Measurements from ENCODE around the gene RAPGEF1.

Gene RAPGEF1

DNA sequence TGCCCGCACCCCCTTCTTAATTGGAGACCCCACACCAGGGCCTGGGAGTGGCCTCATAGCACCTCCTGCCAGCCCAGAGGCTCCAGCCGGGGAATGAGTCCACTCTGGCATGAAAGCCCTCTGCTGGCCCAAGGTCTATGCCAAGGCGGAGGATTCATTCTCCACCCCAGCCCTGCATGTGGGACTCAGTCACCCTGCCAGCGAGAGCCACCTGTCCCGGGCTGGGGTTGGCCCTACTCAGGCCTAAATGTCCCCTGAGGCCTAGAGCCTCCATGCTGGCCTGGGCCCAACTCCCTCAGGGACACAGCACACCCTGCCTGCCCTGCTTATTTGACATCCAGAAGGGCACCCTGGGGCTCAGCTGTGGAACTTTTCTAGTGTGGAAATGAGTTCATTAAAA is 1.0 kb upstream of the RAPGEF1 start:
- Histone ChIP-seq H2BK5ac (ENCODE audit: low read length) (no peak overlapping the region), H3K56ac (ENCODE audit: low read length) (no peak overlapping the region), H4K5ac (ENCODE audit: low read length) (no peak overlapping the region), H3K9ac (ENCODE audit: low read length) (no peak overlapping the region), H3K27ac (ENCODE audit: low read depth, low read length) (no peak overlapping the region), H4K8ac (ENCODE audit: low read depth, low read length) (no peak overlapping the region), H3K4me2 (ENCODE audit: low read length) (no peak overlapping the region), H3K79me1 (ENCODE audit: low read length) (peaks cover 6% of the 10 kb centered on the region), H3K79me2 (ENCODE audit: control insufficient read depth, insufficient read depth, low read length) (peaks cover 26% of the 10 kb centered on the region), H3K18ac (ENCODE audit: low read length) (no peak overlapping the region), H3K23ac (ENCODE audit: low read length) (no peak overlapping the region), H3K27me3 (ENCODE audit: insufficient read depth, low read length, poor library complexity) (no peaks in the 10 kb centered on the region), H3K36me3 (ENCODE audit: control insufficient read depth, insufficient read depth, low read length) (no peaks in the 10 kb centered on the region), H3K4me1 (ENCODE audit: control insufficient read depth, low read depth, low read length) (peaks cover 2% of the 10 kb centered on the region), H2BK15ac (replicated peaks; ENCODE audit: low read depth) (no peak overlapping the region), H3K4me3 (ENCODE audit: low read length) (no peak overlapping the region), H2AK5ac (ENCODE audit: low read length) (no peak overlapping the region), H2BK120ac (ENCODE audit: low read depth, low read length) (no peak overlapping the region), H3K4ac (ENCODE audit: low read depth, low read length) (no peak overlapping the region)
- no peak for DNase-seq
- no CpG with 5 or more reads among the region's 5 CpGs for WGBS (ENCODE audit: extremely low coverage, insufficient coverage, low lambda C conversion rate)

GRCh38 chr9:131739133-131739958 is 530 bp downstream of the RAPGEF1 start:
- Histone ChIP-seq H3K79me2 (ENCODE audit: control insufficient read depth, insufficient read depth, low read length) (peaks cover 41% of the 10 kb centered on the region), H3K18ac (ENCODE audit: low read length) (peak overlapping the region; percentile 95), H3K27me3 (ENCODE audit: insufficient read depth, low read length, poor library complexity) (no peaks in the 10 kb centered on the region)

GRCh38 chr9:131738293-131739132 is 1.4 kb downstream of the RAPGEF1 start:
- Histone ChIP-seq H3K27me3 (ENCODE audit: insufficient read depth, low read length, poor library complexity) (no peaks in the 10 kb centered on the region), H3K4me2 (ENCODE audit: low read length) (peak overlapping the region; percentile 96), H3K56ac (ENCODE audit: low read length) (peak overlapping the region; percentile 89), H2BK5ac (ENCODE audit: low read length) (no peak overlapping the region), H3K79me1 (ENCODE audit: low read length) (peaks cover 12% of the 10 kb centered on the region), H3K36me3 (ENCODE audit: control insufficient read depth, insufficient read depth, low read length) (no peaks in the 10 kb centered on the region), H3K79me2 (ENCODE audit: control insufficient read depth, insufficient read depth, low read length) (peaks cover 47% of the 10 kb centered on the region), H3K9ac (ENCODE audit: low read length) (peak overlapping the region; percentile 86), H4K5ac (ENCODE audit: low read length) (no peak overlapping the region), H3K23ac (ENCODE audit: low read length) (no peak overlapping the region), H3K4me3 (ENCODE audit: low read length) (peak overlapping the region; percentile 80), H3K4me1 (ENCODE audit: control insufficient read depth, low read depth, low read length) (peaks cover 5% of the 10 kb centered on the region), H4K8ac (ENCODE audit: low read depth, low read length) (no peak overlapping the region), H2BK120ac (ENCODE audit: low read depth, low read length) (no peak overlapping the region), H2AK5ac (ENCODE audit: low read length) (no peak overlapping the region), H3K18ac (ENCODE audit: low read length) (peak overlapping the region; percentile 95), H3K27ac (ENCODE audit: low read depth, low read length) (no peak overlapping the region), H3K4ac (ENCODE audit: low read depth, low read length) (no peak overlapping the region), H2BK15ac (replicated peaks; ENCODE audit: low read depth) (no peak overlapping the region)
- DNase-seq = peak; percentile 79
- WGBS (ENCODE audit: extremely low coverage, insufficient coverage, low lambda C conversion rate) = no CpG with 5 or more reads among the region's 13 CpGs

More at GRCh38 chr9:131739133-131739958, 530 bp downstream of the RAPGEF1 start:
- H3K9ac ChIP-seq (ENCODE audit: low read length) = peak overlapping the region; percentile 86
- no peak overlapping the region for H2BK5ac ChIP-seq (ENCODE audit: low read length)
- H3K4ac ChIP-seq (ENCODE audit: low read depth, low read length) = peak overlapping the region; percentile 97
- peak overlapping the region; percentile 80 for H3K4me3 ChIP-seq (ENCODE audit: low read length)
- H2BK120ac ChIP-seq (ENCODE audit: low read depth, low read length) = peak overlapping the region; percentile 31
- no peak overlapping the region for H4K5ac ChIP-seq (ENCODE audit: low read length)
- no peak overlapping the region for H2BK15ac ChIP-seq (replicated peaks; ENCODE audit: low read depth)
- no peak overlapping the region for H2AK5ac ChIP-seq (ENCODE audit: low read length)
- H3K23ac ChIP-seq (ENCODE audit: low read length) = peak overlapping the region; percentile 80
- no peaks in the 10 kb centered on the region for H3K36me3 ChIP-seq (ENCODE audit: control insufficient read depth, insufficient read depth, low read length)
- no CpG with 5 or more reads among the region's 96 CpGs for WGBS (ENCODE audit: extremely low coverage, insufficient coverage, low lambda C conversion rate)
- H3K4me2 ChIP-seq (ENCODE audit: low read length) = peak overlapping the region; percentile 96
- H3K79me1 ChIP-seq (ENCODE audit: low read length) = peaks cover 9% of the 10 kb centered on the region
- peaks cover 2% of the 10 kb centered on the region for H3K4me1 ChIP-seq (ENCODE audit: control insufficient read depth, low read depth, low read length)
- H3K27ac ChIP-seq (ENCODE audit: low read depth, low read length) = peak overlapping the region; percentile 58
- H4K8ac ChIP-seq (ENCODE audit: low read depth, low read length) = peak overlapping the region; percentile 66
- peak overlapping the region; percentile 89 for H3K56ac ChIP-seq (ENCODE audit: low read length)
- peak; percentile 51 for DNase-seq

DNA sequence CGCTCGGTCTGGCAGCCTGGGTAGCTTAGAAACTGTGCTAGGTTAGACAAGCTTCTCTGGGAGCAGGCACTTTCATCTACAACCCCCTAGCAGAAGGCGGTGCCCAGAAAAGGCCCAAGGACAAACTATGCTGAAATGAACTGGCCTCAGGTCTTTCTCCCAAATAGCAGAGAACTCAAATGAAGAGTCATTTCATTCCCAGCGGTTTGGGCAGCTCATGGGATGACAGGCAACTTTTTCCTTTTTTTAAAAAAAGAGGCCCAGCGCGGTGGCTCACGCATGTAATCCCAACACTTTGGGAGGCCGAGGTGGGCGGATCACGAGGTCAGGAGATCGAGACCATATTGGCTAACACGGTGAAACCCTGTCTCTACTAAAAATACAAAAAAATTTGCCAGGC is 2.5 kb downstream of the RAPGEF1 start:
- H4K5ac ChIP-seq (ENCODE audit: low read length) = no peak overlapping the region
- no peak overlapping the region for H3K4me3 ChIP-seq (ENCODE audit: low read length)
- no peak overlapping the region for H3K4me2 ChIP-seq (ENCODE audit: low read length)
- DNase-seq = no peak
- H2AK5ac ChIP-seq (ENCODE audit: low read length) = no peak overlapping the region
- no peak overlapping the region for H2BK120ac ChIP-seq (ENCODE audit: low read depth, low read length)
- no peak overlapping the region for H3K4ac ChIP-seq (ENCODE audit: low read depth, low read length)
- no peak overlapping the region for H3K56ac ChIP-seq (ENCODE audit: low read length)
- H3K36me3 ChIP-seq (ENCODE audit: control insufficient read depth, insufficient read depth, low read length) = no peaks in the 10 kb centered on the region
- no peak overlapping the region for H3K27ac ChIP-seq (ENCODE audit: low read depth, low read length)
- WGBS (ENCODE audit: extremely low coverage, insufficient coverage, low lambda C conversion rate) = no CpG with 5 or more reads among the region's 12 CpGs
- no peaks in the 10 kb centered on the region for H3K27me3 ChIP-seq (ENCODE audit: insufficient read depth, low read length, poor library complexity)
- H2BK15ac ChIP-seq (replicated peaks; ENCODE audit: low read depth) = no peak overlapping the region
- no peak overlapping the region for H3K9ac ChIP-seq (ENCODE audit: low read length)
- H3K23ac ChIP-seq (ENCODE audit: low read length) = no peak overlapping the region
- peaks cover 13% of the 10 kb centered on the region for H3K79me1 ChIP-seq (ENCODE audit: low read length)
- peaks cover 5% of the 10 kb centered on the region for H3K4me1 ChIP-seq (ENCODE audit: control insufficient read depth, low read depth, low read length)
- no peak overlapping the region for H4K8ac ChIP-seq (ENCODE audit: low read depth, low read length)
- no peak overlapping the region for H3K18ac ChIP-seq (ENCODE audit: low read length)
- no peak overlapping the region for H2BK5ac ChIP-seq (ENCODE audit: low read length)
- peaks cover 51% of the 10 kb centered on the region for H3K79me2 ChIP-seq (ENCODE audit: control insufficient read depth, insufficient read depth, low read length)

DNA sequence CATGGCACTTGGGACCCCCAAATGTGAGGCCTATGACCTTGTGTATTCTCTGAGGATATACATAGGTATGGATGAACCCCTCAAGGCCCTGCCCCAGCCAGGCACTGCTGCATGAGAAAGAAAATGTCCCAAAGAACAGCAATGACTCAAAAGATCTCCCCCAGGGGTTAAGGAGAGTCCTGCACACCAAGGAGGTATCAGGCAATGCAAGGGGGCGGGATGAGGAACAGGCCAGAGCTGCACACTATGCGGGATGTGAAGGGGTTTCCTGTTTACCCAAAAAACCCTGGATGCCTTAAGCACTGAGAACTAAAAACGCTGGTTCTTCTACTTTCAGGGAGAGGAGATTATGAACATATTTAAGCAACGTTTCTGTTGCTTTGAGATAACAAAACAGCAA is 3.4 kb downstream of the RAPGEF1 start:
- H4K8ac ChIP-seq (ENCODE audit: low read depth, low read length) = no peak overlapping the region
- WGBS (ENCODE audit: extremely low coverage, insufficient coverage, low lambda C conversion rate) = no CpG with 5 or more reads among the region's 4 CpGs
- H3K4me3 ChIP-seq (ENCODE audit: low read length) = no peak overlapping the region
- H3K18ac ChIP-seq (ENCODE audit: low read length) = no peak overlapping the region
- no peak overlapping the region for H3K9ac ChIP-seq (ENCODE audit: low read length)
- H3K56ac ChIP-seq (ENCODE audit: low read length) = peak overlapping the region; percentile 28
- peaks cover 22% of the 10 kb centered on the region for H3K79me1 ChIP-seq (ENCODE audit: low read length)
- peaks cover 60% of the 10 kb centered on the region for H3K79me2 ChIP-seq (ENCODE audit: control insufficient read depth, insufficient read depth, low read length)
- no peak overlapping the region for H2BK5ac ChIP-seq (ENCODE audit: low read length)
- H3K4me1 ChIP-seq (ENCODE audit: control insufficient read depth, low read depth, low read length) = peaks cover 11% of the 10 kb centered on the region
- no peak overlapping the region for H3K4me2 ChIP-seq (ENCODE audit: low read length)
- DNase-seq = no peak
- no peak overlapping the region for H2BK120ac ChIP-seq (ENCODE audit: low read depth, low read length)
- no peaks in the 10 kb centered on the region for H3K36me3 ChIP-seq (ENCODE audit: control insufficient read depth, insufficient read depth, low read length)
- H2AK5ac ChIP-seq (ENCODE audit: low read length) = no peak overlapping the region
- no peaks in the 10 kb centered on the region for H3K27me3 ChIP-seq (ENCODE audit: insufficient read depth, low read length, poor library complexity)
- H3K27ac ChIP-seq (ENCODE audit: low read depth, low read length) = no peak overlapping the region
- no peak overlapping the region for H2BK15ac ChIP-seq (replicated peaks; ENCODE audit: low read depth)
- no peak overlapping the region for H4K5ac ChIP-seq (ENCODE audit: low read length)
- no peak overlapping the region for H3K23ac ChIP-seq (ENCODE audit: low read length)
- no peak overlapping the region for H3K4ac ChIP-seq (ENCODE audit: low read depth, low read length)
